Activated CD8-positive, alpha-beta T cell treated with anti-CD3 and anti-CD28 coated beads for 36 hours (primary cell): ENCODE results near the gene IL24. TPM values are rescaled to one million over a fixed set of nuclear protein-coding genes. Genes with fewer than 3 reads are reported as not detected.

Experiments used
- ATAC-seq: fragments of 200-7000 bp; cut with Tn5 transposase; one replicate; pipeline ENCODE4 v1.10.0; 2021; ENCODE audit warnings: mild to moderate bottlenecking, moderate library complexity
- CTCF ChIA-PET: fragments of 350-600 bp; sonication (Branson Sonifier 250); formaldehyde crosslinking; loops from one replicate; lab custom pipeline; 2021; ENCODE audit warnings: antibody characterized with exemption; lab: Charles Lee
- POLR2A ChIA-PET: fragments of 350-600 bp; sonication (Branson Sonifier 250); formaldehyde crosslinking; loops from one replicate; lab custom pipeline; 2021; ENCODE audit warnings: antibody characterized with exemption; lab: Charles Lee
- DNase-seq: peaks from one replicate; pipeline ENCODE4 v3.0.0-alpha.2; 2020
- H3K27ac Mint-ChIP-seq: one replicate; pipeline ENCODE4 v1.8.0; 2021; ENCODE audit warnings: mild to moderate bottlenecking, mixed read lengths
- H3K27me3 Mint-ChIP-seq: one replicate; pipeline ENCODE4 v1.8.0; 2021; ENCODE audit warnings: mixed read lengths
- H3K36me3 Mint-ChIP-seq: one replicate; pipeline ENCODE4 v1.8.0; 2021; ENCODE audit warnings: low read depth, mixed read lengths
- H3K4me1 Mint-ChIP-seq: one replicate; pipeline ENCODE4 v1.8.0; 2021; ENCODE audit warnings: low read depth, mixed read lengths
- H3K4me3 Mint-ChIP-seq: one replicate; pipeline ENCODE4 v1.8.0; 2021; ENCODE audit warnings: mild to moderate bottlenecking, moderate library complexity, mixed read lengths
- H3K9me3 Mint-ChIP-seq: one replicate; pipeline ENCODE4 v1.8.0; 2021; ENCODE audit warnings: mixed read lengths
- CTCF ChIP-seq: fragments of 200-600 bp; IDR thresholded peaks from one replicate; pipeline ENCODE4 v1.8.0; 2022; ENCODE audit warnings: antibody characterized with exemption, mild to moderate bottlenecking
- intact Hi-C: fragments of 100-400 bp; cut with micrococcal nuclease; formaldehyde crosslinking; loops from one replicate; pipeline ENCODE4 v1.10.0; 2022
- total RNA-seq, 2 experiments: library from RNA; stranded (reverse); gene quantifications; one replicate each; pipeline ENCODE4 v1.2.3, GENCODE V29; 2021

The IL24 gene
- total RNA-seq, 2 experiments from 2014 or later = 0.54 to 0.81 TPM

- Mint-ChIP-seq H3K4me3 (no peak overlapping the region), H3K9me3 (peaks cover 3% of the 10 kb centered on the region), H3K27ac (no peak overlapping the region), H3K36me3 (no peaks in the 10 kb centered on the region), H3K4me1 (peaks cover 12% of the 10 kb centered on the region), H3K27me3 (peaks cover 2% of the 10 kb centered on the region)
- POLR2A ChIA-PET = interaction anchor here (1.4 kb wide), 1 partner anchor 30 kb away, joined by 3 read pairs; the partner anchor contains the start of gene IL24
- CTCF ChIA-PET = interaction anchor here (0.8 to 6.5 kb wide), 9 partner anchors 11 to 128 kb away, joined by 3 to 100 read pairs (median 4); no protein-coding TSS in a partner anchor
- intact Hi-C loops = no loop called here
- TF ChIP-seq CTCF = no peak
- DNase-seq (no peak), ATAC-seq (no peak)
These were observed 29.5 kb upstream of the IL24 start for GRCh38 chr1:206867716-206868115.

GRCh38 chr1:206868264-206868663 lies 29.0 kb upstream of the IL24 start:
- intact Hi-C loops = no loop called here
- Mint-ChIP-seq H3K36me3 (no peaks in the 10 kb centered on the region), H3K27ac (no peak overlapping the region), H3K4me1 (peaks cover 12% of the 10 kb centered on the region), H3K27me3 (no peaks in the 10 kb centered on the region), H3K4me3 (no peak overlapping the region), H3K9me3 (peaks cover 3% of the 10 kb centered on the region)
- POLR2A ChIA-PET = interaction anchor here (1.4 kb wide), 1 partner anchor 29 kb away, joined by 3 read pairs; the partner anchor contains the start of gene IL24
- no peak for TF ChIP-seq CTCF
- ATAC-seq = no peak
- CTCF ChIA-PET = interaction anchor here (0.8 to 6.5 kb wide), 9 partner anchors 10 to 128 kb away, joined by 3 to 100 read pairs (median 4); no protein-coding TSS in a partner anchor
- DNase-seq = no peak

- no peaks in the 10 kb centered on the region for H3K27me3 Mint-ChIP-seq
- H3K27ac Mint-ChIP-seq = no peak overlapping the region
- ChIA-PET POLR2A (interaction anchor here (0.8 kb wide), 1 partner anchor 48 kb away, joined by 4 read pairs; no protein-coding TSS in a partner anchor), CTCF (interaction anchor here (0.8 to 2.6 kb wide), 10 partner anchors 9 to 145 kb away, joined by 3 to 14 read pairs (median 6); no protein-coding TSS in a partner anchor)
- ATAC-seq (no peak), DNase-seq (no peak)
- H3K9me3 Mint-ChIP-seq = peaks cover 17% of the 10 kb centered on the region
- H3K36me3 Mint-ChIP-seq = peaks cover 9% of the 10 kb centered on the region
- no peak for TF ChIP-seq CTCF
- no peak overlapping the region for H3K4me3 Mint-ChIP-seq
- intact Hi-C loops = no loop called here
- H3K4me1 Mint-ChIP-seq = no peaks in the 10 kb centered on the region
These were observed 25.1 kb upstream of the IL24 start for GRCh38 chr1:206872139-206872538.

- ChIA-PET CTCF (interaction anchor here (0.9 to 1.7 kb wide), 6 partner anchors 8 to 38 kb away, joined by 3 to 11 read pairs (median 5); partner anchors contain the start of gene IL20), POLR2A (no interaction called here)
- Mint-ChIP-seq H3K27ac (no peak overlapping the region), H3K36me3 (peaks cover 9% of the 10 kb centered on the region), H3K27me3 (no peaks in the 10 kb centered on the region), H3K4me1 (no peaks in the 10 kb centered on the region), H3K4me3 (no peak overlapping the region), H3K9me3 (peaks cover 27% of the 10 kb centered on the region)
- TF ChIP-seq CTCF = no peak
- ATAC-seq (no peak), DNase-seq (no peak)
- intact Hi-C loops = no loop called here
These were observed 23.5 kb upstream of the IL24 start for GRCh38 chr1:206873603-206874188.

- POLR2A ChIA-PET = no interaction called here
These were observed 21.4 kb upstream of the IL24 start for GRCh38 chr1:206875752-206876377.

More at GRCh38 chr1:206875752-206876377, 21.4 kb upstream of the IL24 start:
- CTCF ChIA-PET = interaction anchor here (2.3 kb wide), 1 partner anchor 11 kb away, joined by 19 read pairs; the partner anchor contains the start of gene IL20
- DNase-seq (no peak), ATAC-seq (no peak)
- peaks cover 34% of the 10 kb centered on the region for H3K9me3 Mint-ChIP-seq
- TF ChIP-seq CTCF = no peak
- H3K27ac Mint-ChIP-seq = no peak overlapping the region
- no peak overlapping the region for H3K4me3 Mint-ChIP-seq
- peaks cover 3% of the 10 kb centered on the region for H3K4me1 Mint-ChIP-seq
- H3K36me3 Mint-ChIP-seq = peaks cover 13% of the 10 kb centered on the region
- intact Hi-C loops = no loop called here
- H3K27me3 Mint-ChIP-seq = no peaks in the 10 kb centered on the region
